Liver (tissue), 9 donors: ENCODE measurements around the gene MGST3. TPM values are rescaled to one million over a fixed set of nuclear protein-coding genes. Genes with fewer than 3 reads are reported as not detected.

Experiments
- DNase-seq: peaks from one replicate; pipeline ENCODE4 v3.0.0-alpha.2; 2017; ENCODE audit warnings: low spot score
- H3K27ac ChIP-seq, 2 donors: one replicate each; pipeline ENCODE4 v1.7.0; 2013; ENCODE audit warnings: inconsistent platforms in 2 of 2, low read length in 2 of 2, control low read depth in 1 of 2, low read depth in 1 of 2, mild to moderate bottlenecking in 1 of 2
- H3K27me3 ChIP-seq, 4 donors: one replicate each; pipeline versions ENCODE4 v1.6.1 to v1.7.0; 2013; ENCODE audit warnings: low read length in 3 of 4, inconsistent platforms in 1 of 4, mild to moderate bottlenecking in 1 of 4, moderate library complexity in 1 of 4; ENCODE audit not compliant: control insufficient read depth in 4 of 4, insufficient read depth in 4 of 4
- H3K36me3 ChIP-seq, 4 donors: one replicate each; pipeline versions ENCODE4 v1.6.1 to v1.7.0; 2013; ENCODE audit warnings: low read length in 3 of 4, mild to moderate bottlenecking in 3 of 4, low read depth in 1 of 4, moderate library complexity in 1 of 4; ENCODE audit not compliant: control insufficient read depth in 4 of 4, insufficient read depth in 3 of 4
- H3K4me1 ChIP-seq, 4 donors: one replicate each; pipeline versions ENCODE4 v1.6.1 to v1.7.0; 2013; ENCODE audit warnings: low read length in 3 of 4, mild to moderate bottlenecking in 3 of 4, moderate library complexity in 1 of 4; ENCODE audit not compliant: control insufficient read depth in 4 of 4, insufficient read depth in 4 of 4
- H3K4me3 ChIP-seq, 3 donors: one replicate each; pipeline versions ENCODE4 v1.6.1 to v1.7.0; 2013; ENCODE audit warnings: low read length in 3 of 3, control low read depth in 1 of 3, low read depth in 1 of 3, mild to moderate bottlenecking in 1 of 3
- H3K9ac ChIP-seq, 2 donors: one replicate each; pipeline ENCODE4 v1.7.0; 2013; ENCODE audit warnings: low read length in 2 of 2, mild to moderate bottlenecking in 2 of 2, moderate library complexity in 2 of 2, control low read depth in 1 of 2, low read depth in 1 of 2
- H3K9me3 ChIP-seq, 4 donors: one replicate each; pipeline versions ENCODE4 v1.6.1 to v1.7.0; 2013; ENCODE audit warnings: low read length in 3 of 4; ENCODE audit not compliant: control insufficient read depth in 4 of 4
- EGR1 ChIP-seq, 2 donors: IDR thresholded peaks; 2 replicates each; pipeline ENCODE4 v1.6.1; 2016 to 2018; ENCODE audit warnings: antibody characterized with exemption in 2 of 2, low read depth in 2 of 2
- FOXA1 ChIP-seq: IDR thresholded peaks from 2 replicates; pipeline ENCODE4 v1.6.1; 2016; ENCODE audit warnings: antibody characterized with exemption
- FOXA2 ChIP-seq: IDR thresholded peaks from 2 replicates; pipeline ENCODE4 v1.6.1; 2016; ENCODE audit warnings: antibody characterized with exemption
- GABPA ChIP-seq, 2 donors: IDR thresholded peaks in 1 of 2; conservative IDR thresholded peaks in 1 of 2; 2 replicates each; pipeline ENCODE4 v1.6.1; 2016; ENCODE audit warnings: antibody characterized with exemption in 2 of 2, mild to moderate bottlenecking in 1 of 2, moderate library complexity in 1 of 2
- HNF4A ChIP-seq, 2 donors: conservative IDR thresholded peaks; 2 replicates each; pipeline ENCODE4 v1.6.1; 2016; ENCODE audit warnings: antibody characterized with exemption in 2 of 2, mild to moderate bottlenecking in 2 of 2
- HNF4G ChIP-seq: IDR thresholded peaks from 2 replicates; pipeline ENCODE4 v1.6.1; 2016; ENCODE audit warnings: antibody characterized with exemption
- JUND ChIP-seq, 2 donors: IDR thresholded peaks; 2 replicates each; pipeline ENCODE4 v1.6.1; 2016; ENCODE audit warnings: antibody characterized with exemption in 2 of 2
- NR2F2 ChIP-seq: IDR thresholded peaks from 2 replicates; pipeline ENCODE4 v1.6.1; 2016; ENCODE audit warnings: antibody characterized with exemption
- RAD21 ChIP-seq, 2 donors: IDR thresholded peaks; 2 replicates each; pipeline ENCODE4 v1.6.1; 2016; ENCODE audit warnings: antibody characterized with exemption in 2 of 2, mild to moderate bottlenecking in 2 of 2
- RXRA ChIP-seq, 2 donors: IDR thresholded peaks; 2 replicates each; pipeline ENCODE4 v1.6.1; 2017 to 2018; ENCODE audit warnings: antibody characterized with exemption in 2 of 2, mild to moderate bottlenecking in 1 of 2
- SP1 ChIP-seq: IDR thresholded peaks from 2 replicates; pipeline ENCODE4 v1.6.1; 2018; ENCODE audit warnings: antibody characterized with exemption, mild to moderate bottlenecking
- TAF1 ChIP-seq: conservative IDR thresholded peaks from 2 replicates; pipeline ENCODE4 v1.6.1; 2016; ENCODE audit warnings: antibody characterized with exemption, mild to moderate bottlenecking
- YY1 ChIP-seq: IDR thresholded peaks from 2 replicates; pipeline ENCODE4 v1.6.1; 2016; ENCODE audit warnings: antibody characterized with exemption, mild to moderate bottlenecking
- WGBS: extraction: QIAGEN DNeasy Blood & Tissue Kit; methylation state at CpG from one replicate; pipeline ENCODE4 v1.1.7; 2013; 5-methylcytosine and 5-hydroxymethylcytosine counted together
- polyA plus RNA-seq, 2 donors: library from polyadenylated mRNA; stranded (reverse) in 1 of 2; unstranded in 1 of 2; fragments of 200-250 nt in 1 of 2; fragments of >200 nt in 1 of 2; fragmentation: Nextera tagmentation in 1 of 2; extraction: Ambion mirVana in 1 of 2; gene quantifications; one replicate each; pipeline versions ENCODE4 v1.2.1 to v1.2.3, GENCODE V29; 2013 to 2015
- total RNA-seq, 2 donors: library from RNA; depleted of rRNA; stranded (reverse); fragments of >200 nt; gene quantifications; one replicate each; pipeline ENCODE4 v1.2.3, GENCODE V29; 2014
- TF ChIP-seq, protein P1 (sequence below): fragments of 150-350 bp; IDR thresholded peaks from 2 replicates; pipeline ENCODE4 v1.5.1; 2017; ENCODE audit warnings: improper control_type of control experiment, low read depth, low read length; ENCODE audit not compliant: missing input control
- TF ChIP-seq, protein P2 (sequence below): IDR thresholded peaks from 2 replicates; pipeline ENCODE4 v1.6.1; 2016; ENCODE audit warnings: antibody characterized with exemption
- TF ChIP-seq, protein P3 (sequence below): IDR thresholded peaks from 2 replicates; pipeline ENCODE4 v1.6.1; 2016; ENCODE audit warnings: antibody characterized with exemption
- TF ChIP-seq, protein P4 (sequence below): IDR thresholded peaks from 2 replicates; pipeline ENCODE4 v1.6.1; 2016; ENCODE audit warnings: antibody characterized with exemption
- TF ChIP-seq, protein P5 (sequence below): IDR thresholded peaks from 2 replicates; pipeline ENCODE4 v1.6.1; 2016; ENCODE audit warnings: antibody characterized with exemption, mild to moderate bottlenecking
- donor health status: healthy.
- donor health status: healthy.
- donor health status: healthy.
- donor health status: healthy.
- donor health status: healthy.

The MGST3 gene
- total and polyA plus RNA-seq, 4 donors = 68.7 to 307 (median 181) TPM

DNA sequence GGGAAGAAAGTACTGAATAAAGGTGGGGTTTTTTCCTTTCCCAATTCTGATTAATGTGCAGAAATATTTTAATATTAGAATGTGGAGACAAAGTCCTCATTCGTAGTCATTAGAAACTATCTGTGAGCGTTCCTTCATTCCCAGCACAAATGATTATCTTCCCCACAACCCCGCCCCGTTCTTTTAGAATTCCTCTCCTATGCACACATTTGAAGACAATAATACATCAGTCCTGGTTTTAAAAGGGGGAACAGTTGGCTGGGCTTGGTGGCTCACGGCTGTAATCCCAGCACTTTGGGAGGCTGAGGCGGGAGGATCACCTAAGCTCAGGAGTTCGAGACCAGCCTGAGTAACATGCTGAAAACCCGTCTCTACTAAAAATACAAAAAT is 66.5 kb downstream of the MGST3 start (continued):
- TF ChIP-seq, protein P1, sequence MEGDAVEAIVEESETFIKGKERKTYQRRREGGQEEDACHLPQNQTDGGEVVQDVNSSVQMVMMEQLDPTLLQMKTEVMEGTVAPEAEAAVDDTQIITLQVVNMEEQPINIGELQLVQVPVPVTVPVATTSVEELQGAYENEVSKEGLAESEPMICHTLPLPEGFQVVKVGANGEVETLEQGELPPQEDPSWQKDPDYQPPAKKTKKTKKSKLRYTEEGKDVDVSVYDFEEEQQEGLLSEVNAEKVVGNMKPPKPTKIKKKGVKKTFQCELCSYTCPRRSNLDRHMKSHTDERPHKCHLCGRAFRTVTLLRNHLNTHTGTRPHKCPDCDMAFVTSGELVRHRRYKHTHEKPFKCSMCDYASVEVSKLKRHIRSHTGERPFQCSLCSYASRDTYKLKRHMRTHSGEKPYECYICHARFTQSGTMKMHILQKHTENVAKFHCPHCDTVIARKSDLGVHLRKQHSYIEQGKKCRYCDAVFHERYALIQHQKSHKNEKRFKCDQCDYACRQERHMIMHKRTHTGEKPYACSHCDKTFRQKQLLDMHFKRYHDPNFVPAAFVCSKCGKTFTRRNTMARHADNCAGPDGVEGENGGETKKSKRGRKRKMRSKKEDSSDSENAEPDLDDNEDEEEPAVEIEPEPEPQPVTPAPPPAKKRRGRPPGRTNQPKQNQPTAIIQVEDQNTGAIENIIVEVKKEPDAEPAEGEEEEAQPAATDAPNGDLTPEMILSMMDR = no peak
- TF ChIP-seq HNF4A (conservative IDR thresholded peaks at IDR 0.05) (no peak), FOXA2 (no peak), RXRA (IDR thresholded peaks at IDR 0.05) (no peak), EGR1 (IDR thresholded peaks at IDR 0.05; ENCODE audit: low read depth in 2 of 2) (no peak), JUND (IDR thresholded peaks at IDR 0.05) (no peak), HNF4G (no peak), FOXA1 (no peak), RAD21 (IDR thresholded peaks at IDR 0.05) (no peak)
- TF ChIP-seq, protein P2, sequence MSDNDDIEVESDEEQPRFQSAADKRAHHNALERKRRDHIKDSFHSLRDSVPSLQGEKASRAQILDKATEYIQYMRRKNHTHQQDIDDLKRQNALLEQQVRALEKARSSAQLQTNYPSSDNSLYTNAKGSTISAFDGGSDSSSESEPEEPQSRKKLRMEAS = no peak
- TF ChIP-seq, protein P3, sequence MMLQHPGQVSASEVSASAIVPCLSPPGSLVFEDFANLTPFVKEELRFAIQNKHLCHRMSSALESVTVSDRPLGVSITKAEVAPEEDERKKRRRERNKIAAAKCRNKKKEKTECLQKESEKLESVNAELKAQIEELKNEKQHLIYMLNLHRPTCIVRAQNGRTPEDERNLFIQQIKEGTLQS = no peak

DNA sequence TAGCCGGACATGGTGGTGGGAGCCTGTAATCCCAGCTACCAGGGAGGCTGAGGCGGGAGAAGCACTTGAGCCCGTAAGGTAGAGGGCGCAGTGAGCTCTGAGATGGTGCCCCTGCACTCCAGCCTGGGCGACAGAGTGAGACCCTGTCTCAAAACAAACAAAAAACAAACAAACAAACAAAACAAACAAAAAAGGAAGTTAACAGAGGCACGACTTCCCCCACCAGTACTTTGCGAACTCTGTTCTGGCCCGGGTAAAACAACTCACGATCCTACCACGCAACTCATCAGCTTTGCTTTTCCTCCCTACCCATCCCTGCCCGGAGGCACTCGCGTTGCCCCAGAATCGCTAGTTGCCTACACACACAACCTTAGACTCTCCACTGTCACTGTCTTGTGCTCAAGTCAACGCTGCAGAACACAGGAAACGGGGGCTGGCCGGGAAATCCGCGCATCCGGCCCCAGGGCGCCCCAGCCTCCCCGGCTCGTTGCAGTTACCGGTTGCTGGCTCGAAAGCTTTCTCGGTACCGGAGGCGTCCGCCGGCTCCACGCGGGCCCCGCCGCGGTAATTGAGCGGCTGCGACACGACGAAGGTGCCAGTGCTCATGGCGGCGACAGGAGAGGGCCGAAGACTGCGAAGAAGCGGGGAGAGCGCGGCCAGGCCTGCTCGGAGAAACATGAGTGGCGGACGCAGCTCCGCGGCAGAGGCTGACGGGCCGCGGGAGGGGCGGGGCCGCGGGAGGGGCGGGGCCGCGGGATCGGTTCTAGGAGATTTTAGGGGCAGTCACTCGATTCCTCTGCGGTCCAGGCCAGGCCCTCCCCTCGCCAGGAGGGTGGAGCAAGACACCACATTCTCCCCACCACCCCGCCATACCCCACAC is 67.1 kb downstream of the MGST3 start, which contains the start of gene ALDH9A1:
Gene ALDH9A1 (minus strand): TSS at position 682 of the 880 bp plus-strand sequence. CDS start 4 bp downstream, at position 678.
- Histone ChIP-seq H3K9me3 (no peaks in the 10 kb centered on the region), H3K27me3 (no peaks in the 10 kb centered on the region), H3K4me1 (peaks cover 8 to 41% (median 26%) of the 10 kb centered on the region in 4 donors), H3K27ac (peak within 1 kb of the TSS; percentile 80 to 94), H3K9ac (peak within 1 kb of the TSS; percentile 60 to 75), H3K36me3 (no peaks in the 10 kb centered on the region), H3K4me3 (peak within 1 kb of the TSS; percentile 67 to 89 (median 83))
- WGBS = under 1% methylated on average over 65 of the region's 65 CpGs
- TF ChIP-seq, protein P3 = no peak
- no peak for TF ChIP-seq HNF4G
- TF ChIP-seq TAF1 = peak; percentile 71
- TF ChIP-seq, protein P4, sequence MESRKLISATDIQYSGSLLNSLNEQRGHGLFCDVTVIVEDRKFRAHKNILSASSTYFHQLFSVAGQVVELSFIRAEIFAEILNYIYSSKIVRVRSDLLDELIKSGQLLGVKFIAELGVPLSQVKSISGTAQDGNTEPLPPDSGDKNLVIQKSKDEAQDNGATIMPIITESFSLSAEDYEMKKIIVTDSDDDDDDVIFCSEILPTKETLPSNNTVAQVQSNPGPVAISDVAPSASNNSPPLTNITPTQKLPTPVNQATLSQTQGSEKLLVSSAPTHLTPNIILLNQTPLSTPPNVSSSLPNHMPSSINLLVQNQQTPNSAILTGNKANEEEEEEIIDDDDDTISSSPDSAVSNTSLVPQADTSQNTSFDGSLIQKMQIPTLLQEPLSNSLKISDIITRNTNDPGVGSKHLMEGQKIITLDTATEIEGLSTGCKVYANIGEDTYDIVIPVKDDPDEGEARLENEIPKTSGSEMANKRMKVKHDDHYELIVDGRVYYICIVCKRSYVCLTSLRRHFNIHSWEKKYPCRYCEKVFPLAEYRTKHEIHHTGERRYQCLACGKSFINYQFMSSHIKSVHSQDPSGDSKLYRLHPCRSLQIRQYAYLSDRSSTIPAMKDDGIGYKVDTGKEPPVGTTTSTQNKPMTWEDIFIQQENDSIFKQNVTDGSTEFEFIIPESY = no peak
- peak; percentile 51 for TF ChIP-seq YY1
- TF ChIP-seq, protein P1 = peak; percentile 4
- peak; percentile 40 to 70 for TF ChIP-seq GABPA (IDR thresholded peaks at IDR 0.05 in 1 of 2, conservative IDR thresholded peaks at IDR 0.05 in 1 of 2)
- TF ChIP-seq HNF4A (conservative IDR thresholded peaks at IDR 0.05) = no peak
- TF ChIP-seq NR2F2 = no peak
- no peak for TF ChIP-seq FOXA1
- no peak for TF ChIP-seq FOXA2
- TF ChIP-seq, protein P5, sequence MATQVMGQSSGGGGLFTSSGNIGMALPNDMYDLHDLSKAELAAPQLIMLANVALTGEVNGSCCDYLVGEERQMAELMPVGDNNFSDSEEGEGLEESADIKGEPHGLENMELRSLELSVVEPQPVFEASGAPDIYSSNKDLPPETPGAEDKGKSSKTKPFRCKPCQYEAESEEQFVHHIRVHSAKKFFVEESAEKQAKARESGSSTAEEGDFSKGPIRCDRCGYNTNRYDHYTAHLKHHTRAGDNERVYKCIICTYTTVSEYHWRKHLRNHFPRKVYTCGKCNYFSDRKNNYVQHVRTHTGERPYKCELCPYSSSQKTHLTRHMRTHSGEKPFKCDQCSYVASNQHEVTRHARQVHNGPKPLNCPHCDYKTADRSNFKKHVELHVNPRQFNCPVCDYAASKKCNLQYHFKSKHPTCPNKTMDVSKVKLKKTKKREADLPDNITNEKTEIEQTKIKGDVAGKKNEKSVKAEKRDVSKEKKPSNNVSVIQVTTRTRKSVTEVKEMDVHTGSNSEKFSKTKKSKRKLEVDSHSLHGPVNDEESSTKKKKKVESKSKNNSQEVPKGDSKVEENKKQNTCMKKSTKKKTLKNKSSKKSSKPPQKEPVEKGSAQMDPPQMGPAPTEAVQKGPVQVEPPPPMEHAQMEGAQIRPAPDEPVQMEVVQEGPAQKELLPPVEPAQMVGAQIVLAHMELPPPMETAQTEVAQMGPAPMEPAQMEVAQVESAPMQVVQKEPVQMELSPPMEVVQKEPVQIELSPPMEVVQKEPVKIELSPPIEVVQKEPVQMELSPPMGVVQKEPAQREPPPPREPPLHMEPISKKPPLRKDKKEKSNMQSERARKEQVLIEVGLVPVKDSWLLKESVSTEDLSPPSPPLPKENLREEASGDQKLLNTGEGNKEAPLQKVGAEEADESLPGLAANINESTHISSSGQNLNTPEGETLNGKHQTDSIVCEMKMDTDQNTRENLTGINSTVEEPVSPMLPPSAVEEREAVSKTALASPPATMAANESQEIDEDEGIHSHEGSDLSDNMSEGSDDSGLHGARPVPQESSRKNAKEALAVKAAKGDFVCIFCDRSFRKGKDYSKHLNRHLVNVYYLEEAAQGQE = no peak
- TF ChIP-seq EGR1 (IDR thresholded peaks at IDR 0.05; ENCODE audit: low read depth in 2 of 2) = no peak
- TF ChIP-seq JUND (IDR thresholded peaks at IDR 0.05) = no peak
- TF ChIP-seq SP1 = no peak
- TF ChIP-seq, protein P2 = no peak
- peak in 1 of 2 donors; percentile 6 for TF ChIP-seq RAD21 (IDR thresholded peaks at IDR 0.05)
- TF ChIP-seq RXRA (IDR thresholded peaks at IDR 0.05) = peak in 1 of 2 donors; percentile 5
- DNase-seq = peak; percentile 92
